Ramos (cell line): Measurements from ENCODE around the gene HERC3.
"Not testable (repeated sequence)": the region's sequence is repeated elsewhere in the genome, so short reads cannot be mapped to it uniquely, and the experiment has no call there.

Source experiments
- in situ Hi-C: fragments of 300-500 bp; cut with MboI; formaldehyde crosslinking; loops from one replicate; pipeline ENCODE4 v1.14.3; 2022; ENCODE audit warnings: low sequenced_read_pairs; ENCODE audit not compliant: unreplicated experiment

Gene HERC3

GRCh38 chr4:88605736-88606135 is 13.5 kb downstream of the HERC3 start:
- in situ Hi-C loops, result no loop called here

DNA sequence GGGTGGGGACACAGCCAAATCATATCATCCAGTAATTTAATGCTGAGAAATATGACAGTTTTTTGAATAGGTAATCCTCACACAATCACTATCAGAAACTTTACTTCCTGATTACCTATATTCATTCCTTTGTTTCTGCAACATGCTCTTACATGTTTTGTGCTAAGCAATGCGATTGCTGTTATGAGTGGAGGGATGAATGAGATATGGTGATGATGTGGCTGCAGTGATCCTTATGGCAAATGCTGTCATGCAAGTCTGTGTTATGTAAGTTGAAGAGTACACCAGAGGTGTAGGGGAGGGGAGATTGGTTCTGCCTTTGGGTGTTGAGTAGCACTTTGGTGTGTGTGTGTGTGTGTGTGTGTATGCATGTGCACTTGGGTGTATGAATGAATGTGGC is 14.6 kb downstream of the HERC3 start:
- in situ Hi-C loops, result no loop called here

DNA sequence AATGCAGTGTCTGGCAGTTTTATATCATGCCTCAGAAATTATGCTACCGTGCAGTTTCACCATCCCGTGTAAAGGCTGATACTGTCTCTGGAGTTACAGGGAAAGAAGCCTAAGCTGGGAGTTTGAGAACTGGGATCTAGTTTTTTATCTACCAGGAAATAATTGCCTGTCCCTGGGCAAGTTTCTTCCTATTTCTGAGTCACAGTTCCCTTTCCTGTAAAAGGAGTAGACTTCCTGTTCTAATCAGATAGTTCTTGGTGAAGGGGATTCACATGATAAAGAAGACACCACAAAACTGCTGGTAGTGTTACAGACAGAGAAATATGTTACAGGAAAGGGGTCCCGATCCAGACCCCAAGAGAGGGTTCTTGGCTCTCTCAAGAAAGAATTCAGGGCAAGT is 17.1 kb downstream of the HERC3 start:
- in situ Hi-C loops, result no loop called here

DNA sequence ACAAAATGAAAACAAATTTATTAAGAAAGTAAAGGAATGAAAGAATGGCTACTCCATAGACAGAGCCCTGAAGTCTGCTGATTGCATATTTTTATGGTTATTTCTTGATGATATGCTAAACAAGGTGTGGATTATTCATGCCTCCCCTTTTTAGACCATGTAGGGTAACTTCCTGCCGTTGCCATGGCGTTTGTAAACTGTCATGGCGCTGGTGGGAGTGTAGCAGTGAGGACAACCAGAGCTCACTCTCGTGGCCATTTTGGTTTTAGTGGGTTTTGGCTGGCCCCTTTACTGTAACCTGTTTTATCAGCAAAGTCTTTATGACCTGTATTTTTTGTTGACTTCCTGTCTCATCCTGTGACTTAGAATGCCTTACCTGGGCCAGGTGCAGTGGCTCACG is 17.5 kb downstream of the HERC3 start:
- in situ Hi-C loops, result not testable (repeated sequence)

DNA sequence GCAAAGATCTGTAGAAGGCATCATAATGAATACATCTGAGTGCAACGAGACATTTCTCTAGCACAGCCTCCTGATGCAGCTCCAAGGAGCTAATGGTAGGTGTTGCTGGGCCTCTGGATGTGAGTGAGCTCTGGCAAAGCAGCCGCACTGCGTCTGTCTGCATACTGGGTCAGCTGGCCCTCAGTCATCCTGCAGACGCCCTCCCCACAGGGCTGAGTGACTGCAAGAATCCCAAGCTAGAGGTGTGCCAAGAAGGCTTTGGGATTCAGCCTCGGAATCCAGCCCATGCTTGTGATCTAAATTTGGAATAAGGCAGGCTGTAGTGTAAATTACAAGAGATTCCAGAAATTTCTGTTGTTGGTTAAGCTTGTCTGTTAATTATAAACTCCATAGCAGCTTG is 18.5 kb downstream of the HERC3 start:
- in situ Hi-C loops, result no loop called here

GRCh38 chr4:88613417-88613875 is 21.2 kb downstream of the HERC3 start:
- in situ Hi-C loops, result no loop called here

GRCh38 chr4:88614058-88614457 is 21.8 kb downstream of the HERC3 start:
- in situ Hi-C loops, result no loop called here

DNA sequence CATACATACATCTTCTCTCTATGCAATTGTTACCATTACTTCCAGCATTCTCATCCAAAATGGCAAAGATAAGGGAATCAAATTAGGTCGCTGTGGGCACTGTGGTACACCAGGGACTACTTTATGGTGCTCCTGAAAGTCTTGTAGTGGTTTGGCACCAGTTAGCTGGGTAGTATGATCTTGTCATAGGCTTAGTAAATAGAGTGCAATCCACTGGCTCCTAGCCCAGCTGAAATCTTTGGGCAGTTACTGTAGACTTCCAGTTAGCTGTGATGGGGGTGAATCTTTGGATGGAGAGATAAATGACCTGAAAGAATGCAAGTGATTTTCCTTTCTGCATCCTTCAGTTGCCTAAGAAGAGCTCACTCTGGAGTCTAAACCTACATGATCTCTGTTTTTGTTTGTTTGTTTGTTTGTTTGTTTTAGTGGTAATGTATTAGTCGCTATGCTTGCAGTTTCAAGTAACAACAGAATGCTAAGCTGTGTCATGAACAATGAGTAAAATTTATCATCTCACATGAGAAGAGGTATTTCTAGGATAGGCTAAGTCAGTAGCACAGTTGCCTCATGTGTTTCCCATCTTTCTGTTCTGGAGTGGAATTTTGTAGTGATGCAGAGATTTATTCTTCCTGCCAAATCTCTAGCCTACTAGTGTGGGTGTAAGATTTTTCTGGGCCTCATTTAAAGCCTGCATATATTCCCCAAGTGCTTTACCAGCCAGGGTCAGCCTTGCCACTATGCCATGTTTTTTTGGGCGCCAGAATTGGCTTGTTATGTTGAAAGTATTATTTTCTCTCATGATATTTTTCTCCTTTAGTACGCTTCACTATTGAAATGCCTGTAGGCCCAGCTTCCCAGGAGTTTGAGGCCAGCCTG is 24.2 kb downstream of the HERC3 start:
- in situ Hi-C loops, result no loop called here

DNA sequence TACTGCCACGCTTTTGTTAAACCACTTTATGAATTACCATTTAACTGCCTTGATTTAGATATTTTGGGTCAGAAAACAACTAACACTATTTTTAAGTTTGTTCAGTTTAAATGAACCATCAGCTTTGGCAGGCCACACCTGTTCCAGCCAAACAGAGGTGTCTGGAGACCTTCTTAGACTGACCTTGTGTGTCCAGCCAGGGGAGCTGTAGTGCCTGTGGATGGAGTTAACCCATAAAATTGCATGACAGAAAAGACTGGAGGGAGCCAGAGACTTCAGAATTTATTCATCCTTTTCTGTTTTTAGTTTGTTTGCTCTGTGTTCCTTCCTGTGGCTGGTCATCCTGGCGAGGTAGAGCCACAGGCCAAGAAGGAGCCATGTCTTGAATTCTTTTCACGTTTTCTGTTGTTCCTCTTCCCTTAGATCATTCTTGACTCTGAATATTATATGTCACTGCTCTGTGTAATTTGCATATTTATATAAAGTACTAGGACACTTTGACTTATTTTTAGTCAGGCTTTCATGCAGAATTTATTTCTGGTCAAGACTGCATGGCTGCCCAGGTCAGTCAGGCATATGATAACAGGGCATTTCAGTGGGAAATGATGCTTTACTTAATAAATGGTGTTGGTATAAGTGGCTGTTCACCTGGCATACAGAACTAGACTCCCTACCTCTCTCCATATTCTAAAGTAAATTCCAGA is 26.7 kb downstream of the HERC3 start:
- in situ Hi-C loops, result no loop called here

DNA sequence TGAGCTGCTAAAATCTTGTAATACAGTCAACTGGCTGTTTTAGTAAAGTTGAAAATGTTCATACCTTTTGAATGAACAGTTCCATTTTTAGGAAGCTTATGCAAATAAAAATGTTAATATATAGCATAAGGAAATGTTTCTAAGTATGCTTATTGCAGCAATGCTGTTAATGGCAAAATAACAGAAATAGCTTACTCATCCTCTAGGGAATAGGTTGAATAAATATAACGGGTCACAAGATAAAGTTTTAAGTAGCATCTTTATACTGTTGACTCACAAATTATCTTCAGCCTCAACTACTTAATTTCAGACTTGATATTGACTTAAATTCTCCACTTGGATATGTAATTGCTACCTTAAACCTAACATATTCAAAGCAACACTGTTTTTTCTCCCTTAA is 27.7 kb downstream of the HERC3 start:
- in situ Hi-C loops, result no loop called here

DNA sequence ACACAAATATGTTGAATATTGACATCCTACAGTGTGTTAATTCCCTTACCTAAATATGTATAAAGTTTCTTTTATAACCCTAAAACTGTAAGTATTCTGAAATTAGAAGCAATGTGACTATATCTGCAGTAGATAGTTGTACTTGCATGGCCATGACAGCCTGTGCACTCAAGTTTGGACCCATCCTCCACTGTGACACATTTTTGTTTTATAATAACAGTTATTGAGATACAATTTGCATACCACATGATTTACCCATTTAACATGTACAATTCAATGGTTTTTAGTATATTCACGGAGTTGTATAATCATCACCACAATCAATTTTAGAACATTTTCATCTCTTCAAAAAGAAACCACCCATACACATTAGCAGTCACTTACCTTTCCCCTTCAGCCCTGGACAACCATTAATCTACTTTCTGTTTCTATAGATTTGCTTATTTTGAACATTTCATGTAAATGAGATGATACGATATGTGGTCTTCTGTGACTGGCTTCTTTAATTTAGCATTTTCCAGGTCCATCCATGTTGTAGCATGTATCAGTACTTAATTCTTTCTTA is 29.6 kb downstream of the HERC3 start:
- in situ Hi-C loops, result no loop called here

- in situ Hi-C loops, result no loop called here
Measured at GRCh38 chr4:88623097-88623496, 30.8 kb downstream of the HERC3 start.

DNA sequence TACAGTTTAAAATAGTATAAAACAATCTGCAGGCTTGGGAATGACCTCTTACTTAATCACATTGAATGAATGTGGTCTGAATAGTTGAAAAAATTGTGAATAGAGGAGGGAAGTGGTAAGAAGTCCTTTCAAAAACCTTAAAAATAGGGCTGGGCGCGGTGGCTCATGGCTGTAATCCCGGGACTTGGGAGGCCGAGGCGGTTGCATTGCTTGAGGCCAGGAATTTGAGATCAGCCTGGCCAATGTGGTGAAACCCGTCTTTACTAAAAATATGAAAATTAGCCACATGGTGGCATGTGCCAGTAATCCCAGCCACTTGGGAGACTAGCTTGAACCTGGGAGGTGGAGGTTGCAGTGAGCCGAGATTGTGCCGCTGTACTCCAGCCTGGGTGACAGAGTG is 36.5 kb downstream of the HERC3 start:
- in situ Hi-C loops, result no loop called here

DNA sequence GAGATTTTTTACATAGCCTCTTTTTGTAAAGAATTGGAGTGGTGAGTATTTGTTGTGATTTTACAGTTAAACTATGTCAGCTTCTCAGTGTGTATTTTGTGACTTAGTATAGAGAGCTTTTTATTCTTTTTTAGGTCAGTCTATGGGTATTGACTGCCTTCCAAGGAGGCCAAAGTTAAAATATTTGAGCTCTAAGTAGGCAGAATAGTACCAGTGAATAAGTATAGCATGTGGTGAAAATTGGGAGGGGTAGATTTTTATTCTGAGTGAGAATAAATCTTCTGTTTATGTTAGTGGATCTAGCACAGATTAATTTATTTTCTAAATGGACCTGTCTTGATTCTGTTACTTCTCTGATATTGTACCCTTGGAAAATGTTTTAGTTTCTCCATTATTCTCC is 37.5 kb downstream of the HERC3 start:
- in situ Hi-C loops, result no loop called here

DNA sequence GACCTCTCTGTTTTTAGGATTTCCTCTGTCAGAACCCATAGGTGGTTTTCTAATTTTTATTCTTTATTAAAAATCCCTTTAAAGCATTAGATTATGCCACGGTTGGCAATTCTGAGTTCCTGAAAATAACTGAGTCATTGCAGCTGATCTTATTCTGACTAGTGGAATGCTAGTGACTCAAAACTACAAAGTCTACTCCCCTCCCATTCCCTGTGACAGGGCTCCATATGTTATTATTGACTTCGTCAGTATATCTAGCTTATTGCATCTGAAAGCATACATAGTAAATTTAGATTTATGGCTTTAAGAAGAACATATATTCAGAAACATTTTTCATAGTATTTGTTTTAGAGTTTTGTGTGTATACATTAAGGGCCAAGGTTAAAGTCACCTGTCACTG is 38.5 kb downstream of the HERC3 start:
- in situ Hi-C loops, result no loop called here

GRCh38 chr4:88643932-88644331 is 51.7 kb downstream of the HERC3 start:
- in situ Hi-C loops, result no loop called here

- in situ Hi-C loops, result no loop called here
Measured at GRCh38 chr4:88645994-88646393, 53.7 kb downstream of the HERC3 start.

GRCh38 chr4:88646528-88647280 is 54.4 kb downstream of the HERC3 start:
- in situ Hi-C loops, result no loop called here

DNA sequence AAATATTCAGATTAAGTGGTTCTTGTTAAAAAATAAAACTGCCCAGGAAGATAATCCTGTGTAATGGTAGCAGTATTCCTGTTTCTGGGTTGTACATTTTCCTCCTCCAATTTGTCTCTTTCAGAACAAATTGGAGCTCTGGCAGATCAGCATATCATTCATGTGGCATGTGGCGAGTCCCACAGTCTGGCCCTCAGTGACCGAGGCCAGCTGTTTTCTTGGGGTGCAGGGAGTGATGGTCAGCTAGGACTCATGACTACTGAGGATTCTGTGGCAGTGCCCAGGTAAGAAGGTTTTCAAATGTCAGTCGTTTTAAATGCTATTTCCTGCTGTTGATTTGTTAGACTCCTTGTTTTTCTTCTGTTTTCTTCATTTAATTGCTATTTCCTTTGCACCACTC is 57.4 kb downstream of the HERC3 start:
- in situ Hi-C loops, result no loop called here

DNA sequence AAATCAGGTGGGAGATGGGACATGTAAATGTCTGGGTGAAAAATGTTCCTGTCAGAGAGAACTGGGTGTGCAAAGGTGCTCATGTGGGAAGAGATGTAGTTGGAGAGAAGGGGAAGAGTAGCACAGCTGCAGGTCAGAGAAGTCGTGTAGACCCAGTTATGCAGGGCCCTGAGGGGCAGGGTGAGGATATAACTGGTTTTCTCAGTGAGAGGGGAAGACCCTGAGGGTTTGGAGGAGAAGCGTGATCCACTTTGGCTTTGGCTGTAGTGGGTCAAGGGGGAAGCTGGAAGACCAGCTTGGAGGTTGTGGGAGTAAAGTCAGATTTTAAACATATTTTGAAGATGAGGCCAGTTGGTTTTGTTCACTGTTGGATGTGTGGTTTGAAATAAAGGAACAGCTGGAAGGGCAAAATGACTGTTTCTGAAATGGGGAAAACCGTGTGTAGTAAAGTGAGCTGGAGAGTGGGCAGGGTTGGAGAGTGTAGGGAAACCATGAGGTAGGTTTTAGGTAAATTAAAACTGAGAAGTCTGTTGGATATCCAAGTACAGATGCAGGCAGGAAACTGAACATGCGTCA is 61.2 kb downstream of the HERC3 start:
- in situ Hi-C loops, result no loop called here
